ENCODE measurements around the gene MAGEA4.

The MAGEA4 gene

DNA sequence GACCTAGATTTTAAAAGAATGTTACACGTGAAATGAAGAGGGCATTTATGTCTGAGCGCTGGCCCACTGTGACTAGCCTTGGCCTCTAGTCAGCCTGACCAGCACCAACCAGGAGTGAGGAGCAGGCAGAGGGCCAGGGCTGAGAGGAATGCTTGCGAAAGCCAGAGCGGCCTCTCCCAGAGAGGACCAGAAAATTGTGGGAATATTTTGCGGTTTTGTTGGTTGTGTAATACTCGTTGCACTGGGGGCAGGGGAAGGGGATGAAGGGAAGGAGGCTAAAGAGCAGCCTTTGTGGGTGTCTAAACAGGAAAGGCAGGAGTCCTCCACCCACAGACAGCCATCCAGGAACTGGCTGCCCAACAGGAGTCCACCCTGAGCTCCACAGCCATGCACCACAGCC lies 58.0 kb downstream of the MAGEA4 start:
- H3F3A ChIP-seq (ENCODE audit: insufficient read depth, low read length), result no peaks in the 10 kb centered on the region
- H3K79me2 ChIP-seq (ENCODE audit: insufficient read depth, low read length), result no peaks in the 10 kb centered on the region
- H3K9me3 ChIP-seq (ENCODE audit: low read length), result no peaks in the 10 kb centered on the region
- H3K9ac ChIP-seq (ENCODE audit: low read length), result no peak overlapping the region
- no peak overlapping the region for H3K4me2 ChIP-seq (ENCODE audit: low read length)
- H3K4me3 ChIP-seq (ENCODE audit: low read depth, low read length, poor library complexity, severe bottlenecking), result no peak overlapping the region
- no peaks in the 10 kb centered on the region for H3K27me3 ChIP-seq (ENCODE audit: insufficient read depth, low read length)
- H3K27ac ChIP-seq (ENCODE audit: low read depth, low read length, poor library complexity, severe bottlenecking), result no peak overlapping the region
- no peaks in the 10 kb centered on the region for H4K20me1 ChIP-seq (ENCODE audit: insufficient read depth, low read length)
- no peaks in the 10 kb centered on the region for H3K4me1 ChIP-seq (ENCODE audit: insufficient read depth, low read length, severe bottlenecking)
- H3K9me2 ChIP-seq (ENCODE audit: low read depth, low read length), result no peaks in the 10 kb centered on the region
- no peak for TF ChIP-seq EZH2 (IDR thresholded peaks at IDR 0.05; ENCODE audit: borderline replicate concordance, low read length)
- TF ChIP-seq, protein P1, sequence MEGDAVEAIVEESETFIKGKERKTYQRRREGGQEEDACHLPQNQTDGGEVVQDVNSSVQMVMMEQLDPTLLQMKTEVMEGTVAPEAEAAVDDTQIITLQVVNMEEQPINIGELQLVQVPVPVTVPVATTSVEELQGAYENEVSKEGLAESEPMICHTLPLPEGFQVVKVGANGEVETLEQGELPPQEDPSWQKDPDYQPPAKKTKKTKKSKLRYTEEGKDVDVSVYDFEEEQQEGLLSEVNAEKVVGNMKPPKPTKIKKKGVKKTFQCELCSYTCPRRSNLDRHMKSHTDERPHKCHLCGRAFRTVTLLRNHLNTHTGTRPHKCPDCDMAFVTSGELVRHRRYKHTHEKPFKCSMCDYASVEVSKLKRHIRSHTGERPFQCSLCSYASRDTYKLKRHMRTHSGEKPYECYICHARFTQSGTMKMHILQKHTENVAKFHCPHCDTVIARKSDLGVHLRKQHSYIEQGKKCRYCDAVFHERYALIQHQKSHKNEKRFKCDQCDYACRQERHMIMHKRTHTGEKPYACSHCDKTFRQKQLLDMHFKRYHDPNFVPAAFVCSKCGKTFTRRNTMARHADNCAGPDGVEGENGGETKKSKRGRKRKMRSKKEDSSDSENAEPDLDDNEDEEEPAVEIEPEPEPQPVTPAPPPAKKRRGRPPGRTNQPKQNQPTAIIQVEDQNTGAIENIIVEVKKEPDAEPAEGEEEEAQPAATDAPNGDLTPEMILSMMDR (IDR thresholded peaks at IDR 0.05; ENCODE audit: low read length), result no peak
- H2AFZ ChIP-seq (ENCODE audit: low read length), result no peak overlapping the region
- H3K36me3 ChIP-seq (ENCODE audit: insufficient read depth, low read length), result no peaks in the 10 kb centered on the region

DNA sequence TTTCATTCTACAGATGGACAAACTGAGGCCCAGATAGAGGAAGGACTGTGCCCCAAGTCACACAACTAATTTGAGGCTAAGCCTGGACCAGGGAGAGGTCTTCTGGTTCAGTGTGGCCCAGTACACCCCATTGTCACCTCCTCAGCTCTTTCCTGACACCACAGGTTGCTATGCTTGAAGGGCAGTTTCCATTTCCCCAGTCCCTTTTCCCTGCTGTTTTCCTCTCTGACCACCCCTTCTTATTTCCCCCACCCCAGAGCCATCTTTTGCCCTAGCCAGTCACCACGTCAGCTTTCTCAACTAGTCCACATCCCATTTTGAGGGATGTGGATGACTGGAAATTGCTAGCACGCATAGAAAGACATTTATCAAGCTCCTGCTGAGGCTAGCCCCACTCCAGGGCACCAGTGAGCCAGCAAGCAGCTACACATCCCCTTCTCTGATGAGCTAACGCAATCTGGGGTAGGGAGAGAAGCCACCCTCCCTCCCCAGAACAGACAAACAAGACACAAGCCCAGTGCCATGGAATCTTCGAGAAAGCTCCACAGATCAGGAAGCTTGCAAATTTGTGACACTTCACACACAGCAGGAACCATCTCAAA lies 60.5 kb downstream of the MAGEA4 start:
- Histone ChIP-seq H3K79me2 (ENCODE audit: insufficient read depth, low read length) (no peaks in the 10 kb centered on the region), H4K20me1 (ENCODE audit: insufficient read depth, low read length) (no peaks in the 10 kb centered on the region), H3K9me2 (ENCODE audit: low read depth, low read length) (no peaks in the 10 kb centered on the region), H3K9ac (ENCODE audit: low read length) (no peak overlapping the region), H3K9me3 (ENCODE audit: low read length) (no peaks in the 10 kb centered on the region), H3K27ac (ENCODE audit: low read depth, low read length, poor library complexity, severe bottlenecking) (no peak overlapping the region), H3K27me3 (ENCODE audit: insufficient read depth, low read length) (no peaks in the 10 kb centered on the region), H3F3A (ENCODE audit: insufficient read depth, low read length) (no peaks in the 10 kb centered on the region), H3K4me1 (ENCODE audit: insufficient read depth, low read length, severe bottlenecking) (no peaks in the 10 kb centered on the region), H3K36me3 (ENCODE audit: insufficient read depth, low read length) (no peaks in the 10 kb centered on the region), H3K4me2 (ENCODE audit: low read length) (no peak overlapping the region), H2AFZ (ENCODE audit: low read length) (no peak overlapping the region), H3K4me3 (ENCODE audit: low read depth, low read length, poor library complexity, severe bottlenecking) (no peak overlapping the region)
- TF ChIP-seq EZH2 (IDR thresholded peaks at IDR 0.05; ENCODE audit: borderline replicate concordance, low read length), result no peak
- TF ChIP-seq, protein P1 (IDR thresholded peaks at IDR 0.05; ENCODE audit: low read length), result no peak

DNA sequence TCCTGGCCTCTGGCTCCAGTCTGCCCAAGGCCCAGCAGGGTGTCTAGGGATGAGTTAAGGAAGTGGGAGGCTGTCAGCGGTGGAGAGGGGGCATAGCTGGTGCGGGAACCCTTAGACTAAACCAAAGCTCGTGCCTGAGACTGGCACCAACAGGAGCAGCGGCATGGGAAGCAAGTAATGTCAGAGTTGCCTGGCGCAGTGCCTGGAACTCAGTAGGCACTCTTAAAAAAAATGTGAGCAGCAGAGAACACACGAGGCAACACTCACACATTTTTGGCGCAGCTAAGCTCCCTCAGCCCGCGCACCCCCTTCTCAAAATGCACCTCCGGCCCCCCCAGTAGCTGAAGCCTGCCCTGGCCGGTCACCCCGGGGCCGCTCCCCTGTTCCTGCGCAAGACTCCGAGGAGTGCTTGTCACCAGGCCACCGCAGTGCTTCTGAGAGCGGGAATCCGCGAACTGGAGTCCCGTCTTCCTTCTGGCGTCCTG lies 61.2 kb downstream of the MAGEA4 start:
- no peaks in the 10 kb centered on the region for H4K20me1 ChIP-seq (ENCODE audit: insufficient read depth, low read length)
- no peaks in the 10 kb centered on the region for H3K36me3 ChIP-seq (ENCODE audit: insufficient read depth, low read length)
- H3K4me2 ChIP-seq (ENCODE audit: low read length), result no peak overlapping the region
- no peak overlapping the region for H3K27ac ChIP-seq (ENCODE audit: low read depth, low read length, poor library complexity, severe bottlenecking)
- H2AFZ ChIP-seq (ENCODE audit: low read length), result no peak overlapping the region
- TF ChIP-seq EZH2 (IDR thresholded peaks at IDR 0.05; ENCODE audit: borderline replicate concordance, low read length), result no peak
- TF ChIP-seq, protein P1 (IDR thresholded peaks at IDR 0.05; ENCODE audit: low read length), result no peak
- H3K9me2 ChIP-seq (ENCODE audit: low read depth, low read length), result no peaks in the 10 kb centered on the region
- no peaks in the 10 kb centered on the region for H3K4me1 ChIP-seq (ENCODE audit: insufficient read depth, low read length, severe bottlenecking)
- no peak overlapping the region for H3K9ac ChIP-seq (ENCODE audit: low read length)
- no peak overlapping the region for H3K4me3 ChIP-seq (ENCODE audit: low read depth, low read length, poor library complexity, severe bottlenecking)
- no peaks in the 10 kb centered on the region for H3K79me2 ChIP-seq (ENCODE audit: insufficient read depth, low read length)
- no peaks in the 10 kb centered on the region for H3K9me3 ChIP-seq (ENCODE audit: low read length)
- no peaks in the 10 kb centered on the region for H3K27me3 ChIP-seq (ENCODE audit: insufficient read depth, low read length)
- H3F3A ChIP-seq (ENCODE audit: insufficient read depth, low read length), result no peaks in the 10 kb centered on the region

Measured in OCI-LY1 (cell line).